GM10248 (cell line): ENCODE measurements around the gene CARMIL3.

ENCODE experiments used
- CTCF ChIA-PET: fragments of 300-600 bp; sonication (Branson Sonifier 250); formaldehyde crosslinking; extraction: SDS; loops from one replicate; lab custom pipeline; 2021; ENCODE audit warnings: antibody characterized with exemption; lab: Yijun Ruan, JAX
- POLR2A ChIA-PET: fragments of 350-650 bp; sonication (Branson Sonifier 250); formaldehyde crosslinking; extraction: SDS; loops from one replicate; lab custom pipeline; 2020; ENCODE audit warnings: antibody characterized with exemption; lab: Yijun Ruan, JAX
- DNase-seq: peaks from one replicate; pipeline ENCODE4 v3.0.0; 2012; ENCODE audit errors: extremely low spot score
- CTCF ChIP-seq: IDR thresholded peaks from 2 replicates; pipeline ENCODE4 v1.5.1; 2012; ENCODE audit warnings: mild to moderate bottlenecking, low read depth; ENCODE audit errors: extremely low read depth, missing control alignments, control extremely low read depth

The CARMIL3 gene

GRCh38 chr14:24115422-24116127, 63.8 kb downstream of the CARMIL3 start:
- ChIA-PET POLR2A (interaction anchor here (0.7 to 3.1 kb wide), 12 partner anchors 9 to 171 kb away, joined by 3 to 29 read pairs (median 10); partner anchors contain the start of genes EMC9, IRF9, PCK2 and PSME1), CTCF (interaction anchor here (1.1 to 6.8 kb wide), 15 partner anchors 8 to 188 kb away, joined by 3 to 58 read pairs (median 9); partner anchors contain the start of genes DHRS4, EMC9, FITM1 and IRF9)
- no peak for DNase-seq
- TF ChIP-seq CTCF, result no peak

GRCh38 chr14:24116128-24116814, 64.5 kb downstream of the CARMIL3 start:
- ChIA-PET CTCF (interaction anchor here (1.0 to 6.8 kb wide), 11 partner anchors 9 to 62 kb away, joined by 3 to 58 read pairs (median 18); partner anchors contain the start of genes EMC9, FITM1, IRF9 and PCK2), POLR2A (interaction anchor here (1.2 to 3.1 kb wide), 3 partner anchors 20 to 45 kb away, joined by 3 to 28 read pairs (median 7); partner anchors contain the start of genes EMC9, IRF9 and PSME1)
- TF ChIP-seq CTCF, result no peak
- no peak for DNase-seq

GRCh38 chr14:24117179-24117578, 65.4 kb downstream of the CARMIL3 start:
- no peak for TF ChIP-seq CTCF
- ChIA-PET POLR2A (interaction anchor here (0.7 to 2.0 kb wide), 3 partner anchors 24 to 44 kb away, joined by 3 to 7 read pairs (median 3); partner anchors contain the start of genes EMC9, IRF9 and RNF31), CTCF (interaction anchor here (0.9 to 6.8 kb wide), 9 partner anchors 9 to 59 kb away, joined by 3 to 58 read pairs (median 18); partner anchors contain the start of genes EMC9, FITM1, IRF9 and PCK2)
- DNase-seq, result no peak
